Progenitor cell of endocrine pancreas (in vitro differentiated cells): ENCODE data around the gene CHRNA7. TPM values are rescaled to one million over a fixed set of nuclear protein-coding genes. Genes with fewer than 3 reads are reported as not detected.

Experiments
- DNase-seq: peaks from one replicate; pipeline ENCODE4 v3.0.0; 2021; ENCODE audit warnings: low spot score; ENCODE audit not compliant: unreplicated experiment
- H3K27ac Mint-ChIP-seq: 2 replicates; pipeline ENCODE4 v1.8.0; 2021; ENCODE audit warnings: mild to moderate bottlenecking, moderate library complexity, mixed read lengths
- H3K27me3 Mint-ChIP-seq: 2 replicates; pipeline ENCODE4 v1.8.0; 2021; ENCODE audit warnings: mixed read lengths
- H3K36me3 Mint-ChIP-seq: 2 replicates; pipeline ENCODE4 v1.8.0; 2022; ENCODE audit warnings: mixed read lengths; ENCODE audit not compliant: insufficient read depth
- H3K4me1 Mint-ChIP-seq: 2 replicates; pipeline ENCODE4 v1.8.0; 2021; ENCODE audit warnings: low read depth, mixed read lengths
- H3K4me3 Mint-ChIP-seq: 2 replicates; pipeline ENCODE4 v1.8.0; 2021; ENCODE audit warnings: low read depth, mild to moderate bottlenecking, moderate library complexity, mixed read lengths
- H3K9me3 Mint-ChIP-seq: 2 replicates; pipeline ENCODE4 v1.8.0; 2021; ENCODE audit warnings: low read depth, mixed read lengths
- long read RNA-seq: library from polyadenylated mRNA; unstranded; transcript quantifications from one replicate; pipeline ENCODE4 v2.0.0, GENCODE V29; 2020
- total RNA-seq: library from RNA; stranded (reverse); gene quantifications from 2 replicates; pipeline ENCODE4 v1.2.1, GENCODE V29; 2021
- TF ChIP-seq, protein P1 (sequence below): fragments of 200-600 bp; sonication (generic); IDR thresholded peaks from one replicate; pipeline ENCODE4 v1.5.0; 2021; ENCODE audit warnings: antibody characterized with exemption, mild to moderate bottlenecking; ENCODE audit not compliant: unreplicated experiment

CHRNA7 gene
- total RNA-seq: 5.1 and 5.7 TPM in 2 replicates
- long read RNA-seq, full-length matches to known transcripts: 6 of 16 reads
- long read RNA-seq, partial matches to known transcripts: 0 of 16 reads
- long read RNA-seq, other reads (novel, unspliced or antisense): 10 of 16 reads

- TF ChIP-seq, protein P1, sequence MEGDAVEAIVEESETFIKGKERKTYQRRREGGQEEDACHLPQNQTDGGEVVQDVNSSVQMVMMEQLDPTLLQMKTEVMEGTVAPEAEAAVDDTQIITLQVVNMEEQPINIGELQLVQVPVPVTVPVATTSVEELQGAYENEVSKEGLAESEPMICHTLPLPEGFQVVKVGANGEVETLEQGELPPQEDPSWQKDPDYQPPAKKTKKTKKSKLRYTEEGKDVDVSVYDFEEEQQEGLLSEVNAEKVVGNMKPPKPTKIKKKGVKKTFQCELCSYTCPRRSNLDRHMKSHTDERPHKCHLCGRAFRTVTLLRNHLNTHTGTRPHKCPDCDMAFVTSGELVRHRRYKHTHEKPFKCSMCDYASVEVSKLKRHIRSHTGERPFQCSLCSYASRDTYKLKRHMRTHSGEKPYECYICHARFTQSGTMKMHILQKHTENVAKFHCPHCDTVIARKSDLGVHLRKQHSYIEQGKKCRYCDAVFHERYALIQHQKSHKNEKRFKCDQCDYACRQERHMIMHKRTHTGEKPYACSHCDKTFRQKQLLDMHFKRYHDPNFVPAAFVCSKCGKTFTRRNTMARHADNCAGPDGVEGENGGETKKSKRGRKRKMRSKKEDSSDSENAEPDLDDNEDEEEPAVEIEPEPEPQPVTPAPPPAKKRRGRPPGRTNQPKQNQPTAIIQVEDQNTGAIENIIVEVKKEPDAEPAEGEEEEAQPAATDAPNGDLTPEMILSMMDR: peak; percentile 41
- DNase-seq: peak; percentile 75
- H3K4me1 Mint-ChIP-seq: peaks cover 8% of the 10 kb centered on the region
- H3K36me3 Mint-ChIP-seq: no peaks in the 10 kb centered on the region
- H3K9me3 Mint-ChIP-seq: no peaks in the 10 kb centered on the region
- peaks cover 43% of the 10 kb centered on the region for H3K27me3 Mint-ChIP-seq
- H3K4me3 Mint-ChIP-seq: peak within 1 kb of the TSS; percentile 84
- H3K27ac Mint-ChIP-seq: peak within 1 kb of the TSS; percentile 79
Measured at GRCh38 chr15:32029862-32030781, at the start of gene CHRNA7. TSS of gene CHRNA7 (plus strand) at chr15:32030515. CDS start at chr15:32030595, 80 bp downstream.

- Mint-ChIP-seq H3K36me3 (no peaks in the 10 kb centered on the region), H3K27me3 (peaks cover 30% of the 10 kb centered on the region), H3K9me3 (no peaks in the 10 kb centered on the region), H3K4me3 (no peak overlapping the region), H3K27ac (no peak overlapping the region), H3K4me1 (peaks cover 2% of the 10 kb centered on the region)
- TF ChIP-seq, protein P1: no peak
- no peak for DNase-seq
Measured at GRCh38 chr15:31985607-31986006, 44.7 kb upstream of the CHRNA7 start.

DNA sequence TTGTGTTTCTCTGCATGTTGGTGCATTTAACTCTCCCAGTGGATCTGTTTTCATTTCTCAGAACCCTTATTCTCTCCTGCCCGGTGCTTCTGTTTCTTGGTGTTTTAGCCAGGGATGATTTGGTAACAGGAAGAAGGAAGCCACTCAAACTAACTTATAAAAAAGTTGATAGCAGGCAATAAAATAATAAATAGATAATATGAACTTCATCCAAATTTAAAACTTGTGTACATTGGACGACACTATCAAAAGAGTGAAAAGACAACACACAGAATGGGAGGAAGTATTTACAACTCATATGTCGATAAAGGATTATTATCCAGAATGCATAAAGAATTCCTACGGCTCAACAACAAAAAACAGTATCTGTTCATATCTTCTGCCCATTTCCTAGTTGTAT is 37.3 kb upstream of the CHRNA7 start:
- H3K36me3 Mint-ChIP-seq: no peaks in the 10 kb centered on the region
- H3K9me3 Mint-ChIP-seq: no peaks in the 10 kb centered on the region
- no peak overlapping the region for H3K27ac Mint-ChIP-seq
- H3K4me3 Mint-ChIP-seq: no peak overlapping the region
- H3K27me3 Mint-ChIP-seq: peaks cover 14% of the 10 kb centered on the region
- TF ChIP-seq, protein P1: no peak
- no peak for DNase-seq
- no peaks in the 10 kb centered on the region for H3K4me1 Mint-ChIP-seq

DNA sequence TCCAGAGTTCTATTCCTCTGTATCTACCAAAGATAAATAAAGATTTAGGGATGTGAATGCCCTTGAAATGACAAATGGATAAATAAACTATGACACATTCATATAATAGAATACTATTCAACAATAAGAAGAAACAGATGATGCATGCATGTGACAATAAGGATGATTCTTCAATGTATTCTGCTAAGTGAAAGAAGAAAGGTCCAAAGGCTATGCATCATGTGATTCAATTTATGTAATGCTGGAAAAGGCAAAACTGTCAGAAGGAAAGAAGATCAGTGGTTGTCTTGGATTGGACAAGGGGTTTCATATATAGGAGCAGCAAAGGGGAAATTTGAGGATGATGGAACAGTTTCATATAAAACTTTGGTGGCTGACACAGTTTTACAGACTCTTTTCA is 32.6 kb upstream of the CHRNA7 start:
- H3K27ac Mint-ChIP-seq: no peak overlapping the region
- H3K9me3 Mint-ChIP-seq: no peaks in the 10 kb centered on the region
- H3K27me3 Mint-ChIP-seq: peaks cover 8% of the 10 kb centered on the region
- no peak overlapping the region for H3K4me3 Mint-ChIP-seq
- H3K36me3 Mint-ChIP-seq: no peaks in the 10 kb centered on the region
- TF ChIP-seq, protein P1: no peak
- no peaks in the 10 kb centered on the region for H3K4me1 Mint-ChIP-seq
- DNase-seq: no peak

DNA sequence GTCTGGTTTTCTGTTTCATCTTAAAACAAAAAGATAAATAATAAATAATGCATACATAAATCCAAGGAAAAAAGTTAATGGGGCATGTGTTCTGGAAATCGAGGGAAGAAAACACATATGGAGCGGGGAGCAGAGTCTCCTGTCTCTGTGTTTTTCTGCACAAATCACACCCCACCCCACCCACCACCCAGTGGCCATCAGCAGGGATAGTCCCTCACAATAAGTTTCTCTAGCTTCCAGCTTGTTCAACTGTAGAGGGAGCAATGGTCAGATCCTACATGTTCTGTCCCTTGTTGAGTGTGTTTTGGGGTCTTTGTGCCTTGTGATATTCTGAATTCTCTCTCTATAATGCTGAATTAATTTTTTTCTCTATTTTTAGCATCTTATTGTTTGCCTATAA is 26.8 kb upstream of the CHRNA7 start:
- Mint-ChIP-seq H3K27ac (no peak overlapping the region), H3K27me3 (peaks cover 12% of the 10 kb centered on the region), H3K4me3 (no peak overlapping the region), H3K36me3 (no peaks in the 10 kb centered on the region), H3K9me3 (no peaks in the 10 kb centered on the region), H3K4me1 (no peaks in the 10 kb centered on the region)
- DNase-seq: no peak
- TF ChIP-seq, protein P1: peak; percentile 5
